ENCODE data around the gene GRIN3A.

DNA sequence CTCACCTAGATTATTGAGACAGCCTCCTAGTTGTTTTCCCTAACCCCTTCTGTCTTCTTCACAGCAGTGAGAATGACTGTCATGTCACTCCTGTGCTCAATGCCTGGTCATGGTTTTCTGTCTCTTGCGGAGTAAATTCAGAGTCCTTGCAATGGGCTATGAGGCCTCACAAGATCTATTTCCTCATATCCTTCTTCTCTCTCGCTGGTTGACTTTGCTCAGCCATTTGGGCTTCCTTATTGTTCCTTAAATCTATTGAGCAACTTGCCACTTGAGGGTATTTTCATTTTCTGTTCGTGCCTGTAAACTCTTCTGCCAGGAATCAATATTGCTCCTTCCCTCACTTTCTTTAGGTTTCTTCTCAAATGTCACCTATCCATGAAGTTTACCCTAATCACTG lies 152.7 kb downstream of the GRIN3A start:
- TF ChIP-seq, protein P1, sequence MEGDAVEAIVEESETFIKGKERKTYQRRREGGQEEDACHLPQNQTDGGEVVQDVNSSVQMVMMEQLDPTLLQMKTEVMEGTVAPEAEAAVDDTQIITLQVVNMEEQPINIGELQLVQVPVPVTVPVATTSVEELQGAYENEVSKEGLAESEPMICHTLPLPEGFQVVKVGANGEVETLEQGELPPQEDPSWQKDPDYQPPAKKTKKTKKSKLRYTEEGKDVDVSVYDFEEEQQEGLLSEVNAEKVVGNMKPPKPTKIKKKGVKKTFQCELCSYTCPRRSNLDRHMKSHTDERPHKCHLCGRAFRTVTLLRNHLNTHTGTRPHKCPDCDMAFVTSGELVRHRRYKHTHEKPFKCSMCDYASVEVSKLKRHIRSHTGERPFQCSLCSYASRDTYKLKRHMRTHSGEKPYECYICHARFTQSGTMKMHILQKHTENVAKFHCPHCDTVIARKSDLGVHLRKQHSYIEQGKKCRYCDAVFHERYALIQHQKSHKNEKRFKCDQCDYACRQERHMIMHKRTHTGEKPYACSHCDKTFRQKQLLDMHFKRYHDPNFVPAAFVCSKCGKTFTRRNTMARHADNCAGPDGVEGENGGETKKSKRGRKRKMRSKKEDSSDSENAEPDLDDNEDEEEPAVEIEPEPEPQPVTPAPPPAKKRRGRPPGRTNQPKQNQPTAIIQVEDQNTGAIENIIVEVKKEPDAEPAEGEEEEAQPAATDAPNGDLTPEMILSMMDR (IDR thresholded peaks at IDR 0.05) = no peak
- TF ChIP-seq POLR2A (IDR thresholded peaks at IDR 0.05) = no peak
- TF ChIP-seq EP300 (IDR thresholded peaks at IDR 0.05) = no peak
- no peak for TF ChIP-seq POLR2AphosphoS5 (IDR thresholded peaks at IDR 0.05)
